ENCODE results near the gene CHRNA9. TPM values are rescaled to one million over a fixed set of nuclear protein-coding genes. Genes with fewer than 3 reads are reported as not detected.

The CHRNA9 gene
- total and polyA plus RNA-seq, 8 donors = 0.31 TPM; not detected in 7

DNA sequence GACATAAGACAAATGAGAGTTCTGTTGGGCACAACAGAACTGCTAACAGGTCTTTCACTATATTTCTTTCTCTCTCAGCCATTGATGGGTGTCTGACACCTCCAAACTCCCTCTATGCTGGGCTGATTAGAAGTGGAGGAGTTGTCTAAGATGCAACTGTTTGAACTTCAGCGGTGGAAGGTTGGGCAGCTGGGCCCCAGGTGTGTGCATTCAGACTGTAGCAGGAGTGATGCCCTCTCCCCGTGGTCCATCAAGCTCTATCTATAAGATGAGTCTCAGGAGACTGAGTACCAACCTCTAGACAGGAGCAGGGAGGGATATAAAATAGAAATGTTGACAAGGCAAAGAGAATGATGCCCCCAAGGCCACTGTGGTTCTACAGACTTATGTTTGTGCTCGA lies 28.2 kb upstream of the CHRNA9 start:
- Histone ChIP-seq H3K27me3 (no peaks in the 10 kb centered on the region), H3K27ac (peak overlapping the region in 4 of 5 donors; percentile 15 to 69 (median 44)), H3K9me3 (peaks cover 0 to 5% (median 0%) of the 10 kb centered on the region in 4 donors), H3K4me3 (no peak overlapping the region), H3K36me3 (no peaks in the 10 kb centered on the region), H3K4me1 (peaks cover 6 to 32% (median 14%) of the 10 kb centered on the region in 4 donors)
- DNase-seq = no peak
- no peak for TF ChIP-seq EP300 (IDR thresholded peaks at IDR 0.05)
- TF ChIP-seq, protein P1, sequence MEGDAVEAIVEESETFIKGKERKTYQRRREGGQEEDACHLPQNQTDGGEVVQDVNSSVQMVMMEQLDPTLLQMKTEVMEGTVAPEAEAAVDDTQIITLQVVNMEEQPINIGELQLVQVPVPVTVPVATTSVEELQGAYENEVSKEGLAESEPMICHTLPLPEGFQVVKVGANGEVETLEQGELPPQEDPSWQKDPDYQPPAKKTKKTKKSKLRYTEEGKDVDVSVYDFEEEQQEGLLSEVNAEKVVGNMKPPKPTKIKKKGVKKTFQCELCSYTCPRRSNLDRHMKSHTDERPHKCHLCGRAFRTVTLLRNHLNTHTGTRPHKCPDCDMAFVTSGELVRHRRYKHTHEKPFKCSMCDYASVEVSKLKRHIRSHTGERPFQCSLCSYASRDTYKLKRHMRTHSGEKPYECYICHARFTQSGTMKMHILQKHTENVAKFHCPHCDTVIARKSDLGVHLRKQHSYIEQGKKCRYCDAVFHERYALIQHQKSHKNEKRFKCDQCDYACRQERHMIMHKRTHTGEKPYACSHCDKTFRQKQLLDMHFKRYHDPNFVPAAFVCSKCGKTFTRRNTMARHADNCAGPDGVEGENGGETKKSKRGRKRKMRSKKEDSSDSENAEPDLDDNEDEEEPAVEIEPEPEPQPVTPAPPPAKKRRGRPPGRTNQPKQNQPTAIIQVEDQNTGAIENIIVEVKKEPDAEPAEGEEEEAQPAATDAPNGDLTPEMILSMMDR (IDR thresholded peaks at IDR 0.05) = no peak
- TF ChIP-seq POLR2A (IDR thresholded peaks at IDR 0.05) = no peak
- no peak for TF ChIP-seq POLR2AphosphoS5 (IDR thresholded peaks at IDR 0.05)
- 67 to 85% (median 78%) methylated on average over 3 of the region's 3 CpGs for WGBS, 5 donors
- intact Hi-C loops (cut with DNase I; ENCODE audit: low total_unique reads) = no loop called here

DNA sequence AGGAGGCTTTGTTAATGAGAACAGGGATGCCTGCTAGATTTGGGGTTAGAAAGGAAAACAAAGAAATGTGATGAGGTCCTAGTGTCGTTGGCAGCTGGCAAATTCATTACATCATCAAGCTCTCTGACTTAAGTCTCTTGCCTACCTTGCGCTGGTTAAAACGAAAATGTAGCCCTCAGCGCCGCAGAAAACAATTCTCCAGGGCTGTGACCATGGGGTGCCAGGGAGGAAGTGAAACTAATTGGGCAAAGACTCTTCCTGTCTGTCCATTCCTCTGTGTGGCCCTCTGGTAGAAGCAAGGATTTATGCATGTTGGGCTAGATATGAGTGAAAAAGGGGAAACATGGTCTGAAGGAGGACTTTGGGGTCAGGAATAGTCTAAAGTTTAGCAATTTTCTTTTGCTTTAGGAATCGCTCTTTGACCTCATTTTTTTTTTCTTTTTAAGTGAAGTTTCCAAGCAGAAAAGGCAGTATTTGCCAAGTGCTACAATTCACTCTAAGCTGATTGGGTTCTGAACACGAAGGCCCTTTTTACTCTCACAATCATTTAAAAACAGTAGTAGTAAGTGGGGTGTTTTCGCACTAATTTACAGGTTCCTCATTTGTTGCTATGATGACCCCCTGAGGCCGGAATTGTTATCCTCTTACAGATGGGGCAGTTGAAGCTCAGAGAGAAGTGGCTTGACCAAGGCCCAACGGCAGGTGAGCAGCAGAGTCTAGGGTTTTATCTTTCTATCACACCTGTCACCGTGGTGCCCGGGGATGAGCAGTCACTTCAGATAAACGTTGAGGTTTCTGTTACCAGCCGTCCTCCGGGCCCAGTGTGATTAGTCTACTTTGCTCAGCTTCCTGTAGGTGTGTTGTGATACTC lies 27.3 kb upstream of the CHRNA9 start:
- no peaks in the 10 kb centered on the region for H3K27me3 ChIP-seq
- DNase-seq = peak; percentile 43 to 61
- TF ChIP-seq POLR2A (IDR thresholded peaks at IDR 0.05) = no peak
- TF ChIP-seq EP300 (IDR thresholded peaks at IDR 0.05) = no peak
- TF ChIP-seq, protein P1 (IDR thresholded peaks at IDR 0.05) = no peak
- TF ChIP-seq POLR2AphosphoS5 (IDR thresholded peaks at IDR 0.05) = no peak
- peak overlapping the region in 4 of 5 donors; percentile 15 to 69 (median 44) for H3K27ac ChIP-seq
- peaks cover 0 to 5% (median 0%) of the 10 kb centered on the region in 4 donors for H3K9me3 ChIP-seq
- WGBS, 5 donors = 56 to 61% (median 60%) methylated on average over 15 of the region's 15 CpGs
- H3K4me1 ChIP-seq = peaks cover 6 to 37% (median 14%) of the 10 kb centered on the region in 4 donors
- no peaks in the 10 kb centered on the region for H3K36me3 ChIP-seq
- intact Hi-C loops (cut with DNase I; ENCODE audit: low total_unique reads) = no loop called here
- no peak overlapping the region for H3K4me3 ChIP-seq

DNA sequence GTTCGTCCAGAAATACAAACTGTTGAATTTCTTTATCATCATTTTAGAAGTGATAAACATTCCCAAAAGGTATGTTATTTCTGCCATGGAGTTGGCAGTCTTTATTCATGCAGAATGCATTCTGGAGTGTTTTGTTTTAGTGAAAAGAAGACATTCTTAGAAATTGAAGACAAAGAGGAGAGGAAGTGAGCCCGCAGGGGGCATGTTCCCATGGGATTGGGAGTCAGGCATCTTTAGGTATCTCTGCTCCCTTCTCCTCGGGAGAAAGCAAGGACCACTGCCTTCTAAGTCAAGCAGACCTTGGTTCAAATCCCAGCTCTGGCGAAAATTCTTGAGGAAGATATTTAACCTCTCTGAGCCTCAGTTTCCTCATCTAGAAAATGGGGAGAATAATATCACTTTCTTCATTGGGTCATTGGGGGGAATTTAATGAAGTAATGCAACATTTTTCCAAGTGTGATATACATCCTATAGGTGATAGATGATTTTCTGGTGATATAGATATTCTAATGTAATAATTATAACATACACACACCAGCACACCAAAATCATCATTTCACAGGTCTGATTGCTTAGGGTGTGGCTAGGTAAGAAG lies 26.5 kb upstream of the CHRNA9 start:
- H3K4me3 ChIP-seq = no peak overlapping the region
- 59 to 70% (median 62%) methylated on average over 4 of the region's 4 CpGs for WGBS, 5 donors

DNA sequence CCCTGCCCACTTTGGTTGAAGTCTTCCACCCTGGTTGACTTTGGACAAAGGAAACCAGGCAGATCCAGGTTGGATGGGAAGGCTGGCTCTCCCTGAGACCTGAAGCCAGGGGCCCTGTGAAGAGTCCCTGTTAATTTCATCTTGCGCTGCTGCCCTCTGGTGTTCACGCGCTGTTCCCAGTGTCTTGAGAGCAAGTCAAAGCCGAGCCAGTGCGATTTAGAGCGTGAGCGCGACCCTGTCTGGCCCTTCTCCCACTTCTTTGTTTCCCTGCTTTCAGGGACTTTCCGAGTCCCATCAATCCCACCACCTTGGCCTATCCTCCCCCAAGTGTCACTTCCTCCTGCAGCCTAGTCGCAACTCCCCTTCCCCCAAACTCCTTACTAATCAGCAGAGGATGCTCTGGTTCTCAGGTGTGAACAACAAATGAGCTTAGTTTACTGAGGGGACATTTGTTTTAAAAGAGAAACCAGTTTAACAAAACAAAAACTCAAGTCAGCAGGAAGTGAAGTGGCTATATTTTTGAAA lies 25.8 kb upstream of the CHRNA9 start:
- Histone ChIP-seq H3K4me3 (peak overlapping the region in 1 of 4 donors; percentile 18), H3K36me3 (no peaks in the 10 kb centered on the region), H3K27me3 (no peaks in the 10 kb centered on the region), H3K9me3 (peaks cover 0 to 5% (median 0%) of the 10 kb centered on the region in 4 donors), H3K4me1 (peaks cover 6 to 37% (median 14%) of the 10 kb centered on the region in 4 donors), H3K27ac (peak overlapping the region in 4 of 5 donors; percentile 28 to 69 (median 43))
- peak; percentile 95 for DNase-seq
- WGBS, 5 donors = 0 to 3% (median 1%) methylated on average over 10 of the region's 10 CpGs
- intact Hi-C loops (cut with DNase I; ENCODE audit: low total_unique reads) = no loop called here
- TF ChIP-seq EP300 (IDR thresholded peaks at IDR 0.05) (no peak), POLR2A (IDR thresholded peaks at IDR 0.05) (no peak), POLR2AphosphoS5 (IDR thresholded peaks at IDR 0.05) (peak in 1 of 3 donors; percentile 25)
- TF ChIP-seq, protein P1 (IDR thresholded peaks at IDR 0.05) = peak in 5 of 7 experiments; percentile 61 to 93 (median 88)

More for the DNA sequence above, 26.5 kb upstream of the CHRNA9 start:
- peaks cover 0 to 5% (median 0%) of the 10 kb centered on the region in 4 donors for H3K9me3 ChIP-seq
- no peaks in the 10 kb centered on the region for H3K27me3 ChIP-seq
- intact Hi-C loops (cut with DNase I; ENCODE audit: low total_unique reads) = no loop called here
- no peak for DNase-seq
- H3K27ac ChIP-seq = peak overlapping the region in 3 of 5 donors; percentile 28 to 69 (median 60)
- no peaks in the 10 kb centered on the region for H3K36me3 ChIP-seq
- TF ChIP-seq, protein P1 (IDR thresholded peaks at IDR 0.05) = no peak
- TF ChIP-seq EP300 (IDR thresholded peaks at IDR 0.05) (no peak), POLR2AphosphoS5 (IDR thresholded peaks at IDR 0.05) (no peak), POLR2A (IDR thresholded peaks at IDR 0.05) (no peak)
- H3K4me1 ChIP-seq = peaks cover 6 to 37% (median 14%) of the 10 kb centered on the region in 4 donors

Measured in stomach (tissue), 9 donors.